ENCODE measurements around the gene CIAO1. TPM values are rescaled to one million over a fixed set of nuclear protein-coding genes. Genes with fewer than 3 reads are reported as not detected.

Gene CIAO1
- total RNA-seq (2016; rRNA removed; fragmentation: Illumina TruSeq; extraction: Trizol) (99.3 and 118 TPM in 2 replicates), polyA plus RNA-seq (2011; rRNA removed) (109 and 120 TPM in 2 replicates), polyA minus RNA-seq (2011; rRNA and poly(A)+ RNA removed; ENCODE audit: low replicate concordance) (225 and 243 TPM in 2 replicates), Bru-seq, nascent RNA (percentile 94 among the genes with signal in this experiment), BruChase-seq, experiment 1, labeled RNA remaining after a 6-hour chase (percentile 97 among the genes with signal in this experiment), BruChase-seq, experiment 2, labeled RNA remaining after a 2-hour chase (percentile 96 among the genes with signal in this experiment)
- 14.9 and 15.6 TPM in 2 replicates for total RNA-seq (2016; cell fraction: cytosol; rRNA removed; fragmentation: Illumina TruSeq; extraction: Trizol; ENCODE audit: low read depth)
- 102 and 121 TPM in 2 replicates for total RNA-seq (2016; cell fraction: insoluble cytoplasmic fraction; rRNA removed; fragmentation: Illumina TruSeq; extraction: Trizol)
- 38.1 and 39.7 TPM in 2 replicates for total RNA-seq (2016; cell fraction: membrane; rRNA removed; fragmentation: Illumina TruSeq; extraction: Trizol)
- 61.9 and 65.1 TPM in 2 replicates for total RNA-seq (2016; cell fraction: nucleus; rRNA removed; fragmentation: Illumina TruSeq; extraction: Trizol)
- polyA plus RNA-seq (2011; cell fraction: cytosol; rRNA removed), result 120 and 159 TPM in 2 replicates
- polyA plus RNA-seq (2011; cell fraction: nucleus; rRNA removed), result 110 and 111 TPM in 2 replicates
- 69.5 and 70.0 TPM in 2 replicates for polyA plus RNA-seq (2012)
- 16.2 and 16.4 TPM in 2 replicates for polyA plus RNA-seq (2016; cell fraction: cytosol; fragmentation: Illumina TruSeq; extraction: Trizol; ENCODE audit: low read depth)
- polyA plus RNA-seq (2016; cell fraction: insoluble cytoplasmic fraction; fragmentation: Illumina TruSeq; extraction: Trizol; ENCODE audit: low read depth), result 117 and 126 TPM in 2 replicates
- polyA plus RNA-seq (2016; cell fraction: membrane; fragmentation: Illumina TruSeq; extraction: Trizol; ENCODE audit: low read depth), result 29.3 and 29.6 TPM in 2 replicates
- polyA plus RNA-seq (2016; cell fraction: nucleus; fragmentation: Illumina TruSeq; extraction: Trizol; ENCODE audit: insufficient read depth, low read depth), result 148 and 152 TPM in 2 replicates
- polyA minus RNA-seq (2011; cell fraction: cytosol; rRNA and poly(A)+ RNA removed), result 65.5 and 66.8 TPM in 2 replicates
- polyA minus RNA-seq (2011; cell fraction: nucleus; rRNA and poly(A)+ RNA removed), result 49.4 and 55.6 TPM in 2 replicates
- long read RNA-seq, experiment 1, transcript CIAO1-203 (7 exons, 1,533 nt), result major isoform, 189 of 207 reads
- long read RNA-seq, experiment 1, partial matches to known transcripts, result 5 of 207 reads
- long read RNA-seq, experiment 1, other reads (novel, unspliced or antisense), result 13 of 207 reads
- long read RNA-seq, experiment 2, transcript CIAO1-203 (7 exons, 1,533 nt), result major isoform, 126 of 196 reads
- long read RNA-seq, experiment 2, partial matches to known transcripts, result 13 of 196 reads
- long read RNA-seq, experiment 2, other reads (novel, unspliced or antisense), result 57 of 196 reads

DNA sequence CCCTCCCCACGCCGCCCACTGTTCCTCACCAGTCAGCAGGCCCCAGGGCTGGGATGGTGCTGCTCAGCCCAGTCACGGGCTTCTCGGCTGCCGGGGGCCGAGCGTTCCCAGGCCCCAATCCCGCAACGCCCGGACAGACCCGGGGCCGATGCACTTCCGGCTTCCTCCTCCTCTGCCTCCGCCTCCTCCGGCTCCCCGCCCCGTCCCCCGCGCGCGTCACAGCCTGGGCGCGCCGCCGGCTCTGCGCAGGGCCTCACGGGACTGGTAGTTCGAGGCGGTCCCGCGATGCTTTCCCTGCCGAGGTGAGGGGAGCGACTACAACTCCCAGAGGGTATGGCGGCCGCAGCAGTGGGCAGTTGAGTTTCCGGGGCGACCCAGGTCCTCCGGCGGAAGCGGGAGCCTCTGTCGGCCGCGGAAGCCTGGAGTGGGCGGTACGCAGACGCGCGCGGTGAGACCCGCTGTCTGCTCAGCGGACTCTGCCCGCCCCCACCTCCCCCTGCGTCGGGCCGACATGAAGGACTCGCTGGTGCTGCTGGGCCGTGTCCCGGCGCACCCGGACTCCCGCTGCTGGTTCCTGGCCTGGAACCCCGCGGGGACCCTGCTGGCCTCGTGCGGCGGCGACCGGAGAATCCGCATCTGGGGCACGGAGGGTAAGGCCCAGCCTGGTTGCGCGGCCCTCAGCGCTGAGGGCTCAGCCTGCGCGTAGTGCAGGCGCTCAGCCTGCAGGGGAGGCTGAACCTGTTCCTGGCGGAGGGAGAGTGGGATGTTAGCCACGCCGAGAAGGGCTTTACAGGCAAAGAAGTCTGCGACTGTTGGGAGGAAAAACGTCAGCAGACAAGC lies at the start of gene CIAO1, which contains the start of gene TMEM127:
TSS of gene CIAO1 (plus strand) at position 386 of the 840 bp plus-strand sequence. CDS start at position 512, 126 bp downstream.
TSS of gene TMEM127 (minus strand) at position 158 of the 840 bp plus-strand sequence. CDS start 616 bp downstream, outside the sequence.
- BruUV-seq (replicated peaks), result no TSS peak
- H3K79me2 ChIP-seq (ENCODE audit: insufficient read depth, low read length), result peaks cover 55% of the 10 kb centered on the region
- no peaks in the 10 kb centered on the region; a peak in 1 of 5 replicates for H3K27me3 ChIP-seq (ENCODE audit: control insufficient read depth in 1 of 2, insufficient read depth in 2 of 2, low read length in 2 of 2)
- FAIRE-seq (peak; percentile 55), DNase-seq (ENCODE audit: low spot score) (peak; percentile 98), ATAC-seq (peak; percentile 90)
- in situ Hi-C loops (cut with HindIII; ENCODE audit: extremely low pct_ligation_motif_present, low pct_unique_long_range_greater_than_20kb) (no loop called here), intact Hi-C loops (cut with micrococcal nuclease; ENCODE audit: unreplicated experiment) (loop anchor here (1.0 to 2.0 kb wide), 3 partner anchors 13 to 243 kb away; partner anchors contain the start of gene SNRNP200)
- H3K4me3 ChIP-seq (replicated peaks in 1 of 3; ENCODE audit: insufficient read depth in 1 of 3, low read depth in 2 of 3, low read length in 3 of 3), result peak within 1 kb of the TSS; percentile 95 to 97 (median 96)
- CTCF ChIA-PET (ENCODE audit: low intra/inter-chr PET ratio, low total read pairs), result interaction anchor here (1.5 to 2.8 kb wide), 2 partner anchors 13 kb away, joined by 16 to 19 read pairs; no protein-coding TSS in a partner anchor
- H4K20me1 ChIP-seq (ENCODE audit: insufficient read depth, low read length), result peaks cover 6% of the 10 kb centered on the region
- H3K27ac ChIP-seq (ENCODE audit: extremely low read length, insufficient read depth, low read length), result peak within 1 kb of the TSS; percentile 83
- H2AFZ ChIP-seq (ENCODE audit: low read length), result no peak within 1 kb of the TSS
- H3K9ac ChIP-seq (ENCODE audit: insufficient read depth, low read depth, low read length), result peak within 1 kb of the TSS; percentile 86
- H3K36me3 ChIP-seq (replicated peaks in 1 of 2; ENCODE audit: control insufficient read depth in 1 of 2, insufficient read depth in 2 of 2, low read length in 2 of 2), result peaks cover 18 to 39% of the 10 kb centered on the region in 2 experiments
- peaks cover 47% of the 10 kb centered on the region for H3K4me1 ChIP-seq (ENCODE audit: insufficient read depth, low read length)
- H3K4me2 ChIP-seq (ENCODE audit: low read depth, low read length), result peak within 1 kb of the TSS; percentile 88
- POLR2A ChIA-PET, result interaction anchor here (0.5 to 3.6 kb wide), 14 partner anchors 8 to 597 kb away, joined by 3 to 46 read pairs (median 5); partner anchors contain the start of genes NCAPH, SNRNP200 and STARD7
- under 1% methylated on average over 67 of the region's 81 CpGs for WGBS (ENCODE audit: low lambda C conversion rate)
- no peaks in the 10 kb centered on the region for H3K9me3 ChIP-seq (ENCODE audit: low read length)
- TF ChIP-seq RFX5 (IDR thresholded peaks at IDR 0.05; ENCODE audit: low read depth, low read length) (no peak; the same call in 1 of the 2 replicates), NFYB (CRISPR knock-in tag; IDR thresholded peaks at IDR 0.05) (peak; percentile 64), SP1 (IDR thresholded peaks at IDR 0.05) (no peak), SP1 (CRISPR knock-in tag; IDR thresholded peaks at IDR 0.05) (peak; percentile 76), RBM39 (IDR thresholded peaks at IDR 0.05; ENCODE audit: low read depth, low read length, poor library complexity, severe bottlenecking) (peak; percentile 97), ZNF441 (CRISPR knock-in tag; IDR thresholded peaks at IDR 0.05; ENCODE audit: borderline replicate concordance) (peak; percentile 82), YEATS4 (CRISPR knock-in tag; IDR thresholded peaks at IDR 0.05; ENCODE audit: borderline replicate concordance) (peak; percentile 98), CCAR2 (optimal IDR thresholded peaks at IDR 0.05; ENCODE audit: low read depth, low read length) (no peak), SAFB2 (CRISPR knock-in tag; IDR thresholded peaks at IDR 0.05; ENCODE audit: borderline replicate concordance, low read depth) (peak; percentile 61; the same call in 1 of the 2 replicates), RBFOX2 (IDR thresholded peaks at IDR 0.05; ENCODE audit: low read depth, low read length) (peak; percentile 99), HOXA3 (CRISPR knock-in tag; IDR thresholded peaks at IDR 0.05) (peak; percentile 97)
- TF ChIP-seq, protein P1, sequence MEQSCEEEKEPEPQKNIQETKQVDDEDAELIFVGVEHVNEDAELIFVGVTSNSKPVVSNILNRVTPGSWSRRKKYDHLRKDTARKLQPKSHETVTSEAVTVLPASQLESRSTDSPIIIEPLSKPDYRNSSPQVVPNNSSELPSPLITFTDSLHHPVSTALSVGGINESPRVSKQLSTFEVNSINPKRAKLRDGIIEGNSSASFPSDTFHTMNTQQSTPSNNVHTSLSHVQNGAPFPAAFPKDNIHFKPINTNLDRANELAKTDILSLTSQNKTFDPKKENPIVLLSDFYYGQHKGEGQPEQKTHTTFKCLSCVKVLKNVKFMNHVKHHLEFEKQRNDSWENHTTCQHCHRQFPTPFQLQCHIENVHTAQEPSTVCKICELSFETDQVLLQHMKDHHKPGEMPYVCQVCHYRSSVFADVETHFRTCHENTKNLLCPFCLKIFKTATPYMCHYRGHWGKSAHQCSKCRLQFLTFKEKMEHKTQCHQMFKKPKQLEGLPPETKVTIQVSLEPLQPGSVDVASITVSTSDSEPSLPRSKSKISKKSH (CRISPR knock-in tag; IDR thresholded peaks at IDR 0.05; ENCODE audit: borderline replicate concordance), result peak; percentile 89; the same call in 1 of the 2 replicates
- TF ChIP-seq, protein P2, sequence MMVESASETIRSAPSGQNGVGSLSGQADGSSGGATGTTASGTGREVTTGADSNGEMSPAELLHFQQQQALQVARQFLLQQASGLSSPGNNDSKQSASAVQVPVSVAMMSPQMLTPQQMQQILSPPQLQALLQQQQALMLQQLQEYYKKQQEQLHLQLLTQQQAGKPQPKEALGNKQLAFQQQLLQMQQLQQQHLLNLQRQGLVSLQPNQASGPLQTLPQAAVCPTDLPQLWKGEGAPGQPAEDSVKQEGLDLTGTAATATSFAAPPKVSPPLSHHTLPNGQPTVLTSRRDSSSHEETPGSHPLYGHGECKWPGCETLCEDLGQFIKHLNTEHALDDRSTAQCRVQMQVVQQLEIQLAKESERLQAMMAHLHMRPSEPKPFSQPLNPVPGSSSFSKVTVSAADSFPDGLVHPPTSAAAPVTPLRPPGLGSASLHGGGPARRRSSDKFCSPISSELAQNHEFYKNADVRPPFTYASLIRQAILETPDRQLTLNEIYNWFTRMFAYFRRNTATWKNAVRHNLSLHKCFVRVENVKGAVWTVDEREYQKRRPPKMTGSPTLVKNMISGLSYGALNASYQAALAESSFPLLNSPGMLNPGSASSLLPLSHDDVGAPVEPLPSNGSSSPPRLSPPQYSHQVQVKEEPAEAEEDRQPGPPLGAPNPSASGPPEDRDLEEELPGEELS (CRISPR knock-in tag; IDR thresholded peaks at IDR 0.05), result peak; percentile 80

Data from HepG2 (cell line).